GM20000 (cell line): ENCODE data around the gene ASCL2.

ENCODE experiments used
- DNase-seq: peaks from one replicate; pipeline ENCODE4 v3.0.0; 2012; ENCODE audit warnings: low spot score
- TF ChIP-seq, protein P1 (sequence below): IDR thresholded peaks from 2 replicates; pipeline ENCODE4 v1.5.1; 2012; ENCODE audit warnings: mild to moderate bottlenecking, control low read depth; ENCODE audit errors: extremely low read depth, missing control alignments

Gene ASCL2

DNA sequence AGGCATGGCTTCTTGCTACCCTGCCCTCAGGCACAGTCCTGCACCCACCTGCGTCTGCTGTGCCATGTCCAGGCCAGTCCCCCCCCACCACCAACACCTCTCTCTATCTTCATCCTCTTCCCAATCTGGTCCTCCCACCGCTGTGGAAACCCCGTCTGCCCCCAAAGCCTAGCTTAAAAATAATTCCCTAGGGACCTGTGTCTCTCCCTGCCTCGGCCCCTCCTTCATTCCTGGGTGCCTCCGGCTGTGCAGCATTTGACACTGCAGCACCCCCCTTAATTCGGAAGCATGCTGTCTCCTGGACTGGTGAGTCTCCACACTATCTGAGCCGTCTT lies 2.5 kb upstream of the ASCL2 start:
- DNase-seq: no peak
- TF ChIP-seq, protein P1, sequence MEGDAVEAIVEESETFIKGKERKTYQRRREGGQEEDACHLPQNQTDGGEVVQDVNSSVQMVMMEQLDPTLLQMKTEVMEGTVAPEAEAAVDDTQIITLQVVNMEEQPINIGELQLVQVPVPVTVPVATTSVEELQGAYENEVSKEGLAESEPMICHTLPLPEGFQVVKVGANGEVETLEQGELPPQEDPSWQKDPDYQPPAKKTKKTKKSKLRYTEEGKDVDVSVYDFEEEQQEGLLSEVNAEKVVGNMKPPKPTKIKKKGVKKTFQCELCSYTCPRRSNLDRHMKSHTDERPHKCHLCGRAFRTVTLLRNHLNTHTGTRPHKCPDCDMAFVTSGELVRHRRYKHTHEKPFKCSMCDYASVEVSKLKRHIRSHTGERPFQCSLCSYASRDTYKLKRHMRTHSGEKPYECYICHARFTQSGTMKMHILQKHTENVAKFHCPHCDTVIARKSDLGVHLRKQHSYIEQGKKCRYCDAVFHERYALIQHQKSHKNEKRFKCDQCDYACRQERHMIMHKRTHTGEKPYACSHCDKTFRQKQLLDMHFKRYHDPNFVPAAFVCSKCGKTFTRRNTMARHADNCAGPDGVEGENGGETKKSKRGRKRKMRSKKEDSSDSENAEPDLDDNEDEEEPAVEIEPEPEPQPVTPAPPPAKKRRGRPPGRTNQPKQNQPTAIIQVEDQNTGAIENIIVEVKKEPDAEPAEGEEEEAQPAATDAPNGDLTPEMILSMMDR: no peak

DNA sequence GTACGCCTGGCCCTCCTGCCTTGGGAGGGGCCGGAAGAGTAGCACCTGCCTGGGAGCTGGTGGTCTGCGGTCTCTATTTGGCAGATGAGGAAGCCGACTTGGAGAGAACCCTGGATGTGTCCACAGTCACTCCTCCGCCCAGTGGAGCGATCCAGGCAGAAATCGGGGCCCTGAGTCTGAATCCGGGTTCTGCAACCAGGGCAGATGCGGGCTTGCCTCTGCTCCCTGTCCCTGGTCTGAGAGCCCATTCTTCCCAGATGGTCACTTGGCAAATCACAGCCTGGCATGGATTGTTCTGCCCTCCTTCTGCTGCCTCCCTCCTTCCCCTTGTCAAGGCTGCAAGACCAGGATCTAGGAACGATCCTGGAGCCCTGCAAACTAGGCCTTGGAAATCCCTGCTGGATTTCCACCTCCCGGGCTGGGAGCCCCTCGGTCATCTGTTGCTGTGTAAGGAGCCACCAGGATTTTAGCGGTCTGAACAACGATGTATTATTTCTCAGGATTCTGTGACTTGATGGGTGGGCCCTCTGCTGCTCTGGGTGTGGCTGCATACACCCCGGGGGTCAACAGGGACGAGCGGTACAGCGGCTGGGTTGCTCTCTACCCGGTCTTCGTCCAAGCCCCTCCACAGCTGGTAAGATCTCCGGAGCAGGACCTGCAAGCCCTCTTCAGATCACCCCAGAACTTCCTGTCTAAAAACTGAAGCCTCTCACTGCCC lies 2.0 kb upstream of the ASCL2 start:
- DNase-seq: no peak
- TF ChIP-seq, protein P1: no peak

DNA sequence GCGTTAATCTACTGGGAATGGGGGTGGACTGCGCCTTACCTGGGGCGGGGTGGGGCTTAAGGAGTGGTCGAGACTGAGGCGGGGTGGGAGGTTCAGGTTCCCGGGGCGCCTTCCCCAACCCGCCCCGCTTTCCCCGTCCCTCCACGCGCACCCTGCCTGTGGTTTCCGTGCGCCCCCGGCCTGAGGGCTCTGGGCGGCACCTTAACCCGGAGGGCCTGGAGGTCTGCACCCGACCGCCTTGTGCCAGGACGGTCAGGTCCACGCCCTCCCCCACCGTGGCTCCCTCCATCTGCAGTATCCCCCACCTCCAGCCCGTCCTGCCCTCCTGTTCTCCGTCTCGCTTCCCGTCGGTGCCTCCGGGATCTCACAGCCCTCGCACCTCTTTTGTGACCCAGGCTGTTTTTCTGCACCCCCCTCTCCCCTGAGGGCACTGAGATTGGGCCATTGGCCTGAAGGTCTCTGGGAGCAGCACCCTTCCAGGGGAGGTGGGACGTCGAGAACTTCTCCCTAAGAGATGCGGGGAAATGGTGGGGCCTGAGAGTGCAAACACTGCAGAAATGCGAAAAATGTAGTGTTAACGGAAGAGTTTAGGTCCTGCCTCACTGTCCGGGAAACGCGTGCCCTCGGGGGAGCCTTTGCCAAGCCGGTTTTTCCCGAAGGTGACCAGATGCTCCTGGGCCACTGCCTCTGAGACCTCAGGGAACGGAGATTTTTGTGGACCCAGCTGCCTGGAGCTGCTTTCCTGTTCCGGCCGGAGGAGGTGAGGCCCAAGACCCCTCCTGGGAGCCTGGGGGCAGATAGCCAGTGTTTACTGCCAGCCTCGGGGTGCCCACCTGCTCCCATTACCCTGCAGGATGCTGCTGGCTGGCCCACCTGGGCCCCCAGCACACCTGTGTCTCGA lies 1.2 kb upstream of the ASCL2 start:
- TF ChIP-seq, protein P1: no peak

DNA sequence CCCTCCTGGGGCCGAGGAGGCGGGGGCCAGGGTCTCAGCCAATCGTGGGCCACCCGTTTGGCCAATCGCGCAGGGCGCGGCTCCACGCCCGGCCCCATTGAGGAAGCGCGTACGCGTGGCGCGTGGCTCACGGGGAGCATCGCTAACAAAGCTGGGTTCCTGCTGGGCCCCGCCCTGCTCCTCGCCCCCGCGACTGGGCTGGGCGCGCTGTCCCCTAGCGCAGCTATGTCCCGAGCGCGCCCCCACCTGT lies 614 bp upstream of the ASCL2 start:
- TF ChIP-seq, protein P1: no peak
- DNase-seq: no peak

More for the DNA sequence above, 1.2 kb upstream of the ASCL2 start:
- no peak for DNase-seq

DNA sequence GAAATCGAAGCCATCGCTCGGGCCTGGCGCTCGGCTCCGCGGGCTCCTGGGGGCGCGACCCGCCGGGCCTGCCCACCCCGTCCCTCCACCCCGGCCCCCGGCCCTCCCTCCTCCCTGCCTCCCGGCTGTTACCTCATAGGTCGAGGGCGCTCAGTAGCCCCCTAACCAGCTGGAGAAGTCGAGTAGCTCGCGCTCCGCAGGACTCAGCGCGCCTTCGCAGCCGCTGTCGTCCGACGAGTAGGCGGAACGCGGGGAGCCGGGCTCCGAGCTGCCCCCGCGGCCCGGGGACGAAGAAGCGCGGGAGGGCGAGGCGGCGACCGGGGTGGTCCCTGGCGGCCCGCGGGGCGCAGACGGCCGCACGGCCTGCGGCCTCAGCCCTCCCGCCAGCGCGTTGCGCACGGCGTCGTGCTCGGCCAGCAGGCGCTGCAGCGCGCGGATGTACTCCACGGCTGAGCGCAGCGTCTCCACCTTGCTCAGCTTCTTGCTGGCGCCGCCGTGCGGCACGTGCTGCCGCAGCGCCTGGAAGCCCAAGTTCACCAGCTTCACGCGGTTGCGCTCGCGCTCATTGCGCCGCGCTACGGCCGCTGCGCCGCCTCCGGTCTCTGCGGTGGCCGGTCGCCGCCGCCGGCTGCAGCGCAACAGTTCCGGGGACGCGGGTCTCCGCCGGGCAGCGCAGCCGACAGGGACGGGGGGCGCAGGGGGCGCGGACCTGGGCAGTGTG lies 627 bp downstream of the ASCL2 start:
- no peak for DNase-seq
- TF ChIP-seq, protein P1: no peak

DNA sequence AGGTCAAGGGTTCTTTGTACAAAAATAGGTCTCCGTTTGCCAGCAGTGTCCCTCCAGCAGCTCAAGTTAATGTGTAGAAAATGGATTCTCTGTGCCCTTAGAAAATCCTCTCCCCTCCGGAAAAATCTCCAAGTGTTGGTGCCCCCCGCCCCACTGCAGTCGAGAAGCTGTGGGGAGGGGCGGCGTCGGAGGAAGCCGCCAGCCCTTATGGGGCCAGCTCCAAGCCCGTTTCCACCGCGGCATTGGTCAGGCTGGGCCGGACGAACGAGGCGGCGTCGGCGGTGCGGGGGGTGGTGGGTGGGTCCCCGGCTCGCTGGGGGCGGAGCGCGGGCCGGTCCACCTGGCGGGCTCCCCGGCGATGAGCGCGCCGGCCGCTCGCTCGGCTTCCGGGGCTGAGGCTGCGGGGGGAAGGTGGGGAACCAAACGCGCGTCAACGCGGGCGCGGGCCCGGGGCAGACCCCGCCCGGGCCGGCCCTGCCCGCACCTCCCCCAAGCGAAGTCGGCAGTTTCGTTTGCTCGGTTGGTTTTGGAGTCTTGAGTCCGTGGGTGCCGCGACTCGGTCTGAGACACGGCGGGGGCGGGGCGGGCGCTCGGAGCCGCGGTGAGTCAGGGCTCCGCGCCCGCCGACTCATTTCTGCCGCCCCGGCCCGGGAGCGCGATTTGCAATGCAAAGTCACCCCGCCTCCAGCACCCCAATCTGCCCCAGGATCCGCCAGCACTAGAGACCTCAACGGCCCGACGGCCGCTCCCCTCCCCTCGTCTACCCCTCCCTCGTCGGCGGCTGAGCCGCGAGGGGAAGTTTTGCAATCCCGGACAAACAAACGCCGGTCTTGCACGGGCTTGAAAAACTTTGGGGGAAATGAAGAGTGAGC lies 1.4 kb downstream of the ASCL2 start:
- TF ChIP-seq, protein P1: no peak
- DNase-seq: peak; percentile 75
